IMR-90 (cell line): ENCODE measurements around the gene PDLIM5.

Experiments
- CEBPB ChIP-seq: IDR thresholded peaks from 2 replicates; pipeline ENCODE4 v1.6.1; 2012; ENCODE audit warnings: low read depth, low read length, improper control_type of control experiment
- CHD1 ChIP-seq: IDR thresholded peaks from 2 replicates; pipeline ENCODE4 v1.6.1; 2012; ENCODE audit warnings: low read depth, low read length, improper control_type of control experiment
- CTCF ChIP-seq: conservative IDR thresholded peaks from 2 replicates; pipeline ENCODE4 v1.5.1; 2012; ENCODE audit warnings: mild to moderate bottlenecking, low read depth, low read length, improper control_type of control experiment
- FOS ChIP-seq: fragments of 150-350 bp; IDR thresholded peaks from 2 replicates; pipeline ENCODE4 v1.6.1; 2016; ENCODE audit warnings: low read depth, low read length
- MAFK ChIP-seq: IDR thresholded peaks from 2 replicates; pipeline ENCODE4 v1.6.1; 2012; ENCODE audit warnings: low read depth, low read length, improper control_type of control experiment
- POLR2A ChIP-seq: IDR thresholded peaks from 2 replicates; pipeline ENCODE4 v1.6.1; 2012; ENCODE audit warnings: mild to moderate bottlenecking, low read depth, low read length
- RAD21 ChIP-seq: IDR thresholded peaks from 2 replicates; pipeline ENCODE4 v1.6.1; 2012; ENCODE audit warnings: low read length, improper control_type of control experiment
- RFX5 ChIP-seq: IDR thresholded peaks from 2 replicates; pipeline ENCODE4 v1.8.0; 2012; ENCODE audit warnings: low read depth, mild to moderate bottlenecking, low read length, moderate library complexity
- SMC3 ChIP-seq: fragments of 150-350 bp; IDR thresholded peaks from 2 replicates; pipeline ENCODE4 v1.6.1; 2016; ENCODE audit warnings: low read depth, mild to moderate bottlenecking, antibody characterized with exemption, low read length, moderate library complexity
- USF2 ChIP-seq: fragments of 150-350 bp; IDR thresholded peaks from 2 replicates; pipeline ENCODE4 v1.6.1; 2017; ENCODE audit warnings: mild to moderate bottlenecking, antibody characterized with exemption, low read length, low read depth

GRCh38 chr4:94571298-94571697, 119.6 kb downstream of the PDLIM5 start:
- no peak for TF ChIP-seq POLR2A
- no peak for TF ChIP-seq CTCF
- TF ChIP-seq CHD1 = no peak
- TF ChIP-seq MAFK = no peak
- TF ChIP-seq SMC3 = no peak
- TF ChIP-seq USF2 = no peak
- no peak for TF ChIP-seq RFX5
- no peak for TF ChIP-seq RAD21
- no peak for TF ChIP-seq CEBPB
- TF ChIP-seq FOS = no peak
